ENCODE measurements around the gene NOTCH1. TPM values are rescaled to one million over a fixed set of nuclear protein-coding genes. Genes with fewer than 3 reads are reported as not detected.

Gene NOTCH1
- total RNA-seq, 1 experiment from 2014 or later = 95.6 TPM

DNA sequence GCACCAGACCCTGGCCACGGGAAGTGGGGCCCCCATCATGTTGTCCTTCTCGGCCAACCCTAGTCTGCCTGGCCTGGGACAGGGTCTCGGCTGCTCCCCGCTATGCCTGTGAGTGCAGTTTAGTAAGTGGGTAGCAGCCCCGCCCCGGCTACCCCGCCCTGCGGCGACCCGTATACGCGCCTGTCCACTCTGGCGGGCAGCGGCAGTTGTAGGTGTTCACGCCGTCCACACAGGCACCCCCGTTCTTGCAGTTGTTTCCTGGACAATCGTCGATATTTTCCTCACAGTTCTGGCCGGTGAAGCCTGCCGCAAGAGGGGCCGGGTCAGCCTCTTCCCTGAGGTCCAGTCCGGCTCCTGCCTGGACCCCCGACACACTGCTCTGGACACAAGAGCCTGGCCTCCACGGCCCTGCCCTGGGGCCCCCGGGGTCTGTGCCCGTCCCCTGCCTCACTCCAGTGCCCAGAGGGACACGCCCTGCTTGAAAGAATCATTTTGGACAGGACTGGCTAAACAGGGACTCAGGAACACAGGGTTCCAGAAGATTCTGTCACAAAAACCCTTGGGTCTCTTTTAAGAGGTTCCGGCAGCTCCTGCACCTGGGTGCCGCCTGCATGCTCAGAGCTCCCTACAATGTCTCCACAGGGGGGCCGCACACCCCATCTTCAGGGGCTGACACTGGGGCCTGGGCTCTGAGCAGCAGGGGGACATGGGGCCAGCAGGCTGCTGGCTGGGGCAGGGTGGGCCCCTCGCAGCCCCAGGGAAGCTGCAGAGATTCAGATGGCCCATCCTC lies 26.4 kb downstream of the NOTCH1 start:
- CTCF ChIA-PET = interaction anchor here (1.4 to 2.2 kb wide), 2 partner anchors 107 to 152 kb away, joined by 5 to 7 read pairs; no protein-coding TSS in a partner anchor
- Mint-ChIP-seq H3K27ac (no peak overlapping the region), H3K4me1 (no peaks in the 10 kb centered on the region), H3K36me3 (peaks cover 4% of the 10 kb centered on the region; the same call in 1 of the 2 replicates), H3K4me3 (no peak overlapping the region), H3K27me3 (ENCODE audit: low read depth) (no peaks in the 10 kb centered on the region), H3K9me3 (no peaks in the 10 kb centered on the region)
- 0 out of 2 replicates have a peak, but pooled peaks have one; percentile 34 for TF ChIP-seq ZNF423 (CRISPR knock-in tag; IDR thresholded peaks at IDR 0.05)
- TF ChIP-seq, protein P1, sequence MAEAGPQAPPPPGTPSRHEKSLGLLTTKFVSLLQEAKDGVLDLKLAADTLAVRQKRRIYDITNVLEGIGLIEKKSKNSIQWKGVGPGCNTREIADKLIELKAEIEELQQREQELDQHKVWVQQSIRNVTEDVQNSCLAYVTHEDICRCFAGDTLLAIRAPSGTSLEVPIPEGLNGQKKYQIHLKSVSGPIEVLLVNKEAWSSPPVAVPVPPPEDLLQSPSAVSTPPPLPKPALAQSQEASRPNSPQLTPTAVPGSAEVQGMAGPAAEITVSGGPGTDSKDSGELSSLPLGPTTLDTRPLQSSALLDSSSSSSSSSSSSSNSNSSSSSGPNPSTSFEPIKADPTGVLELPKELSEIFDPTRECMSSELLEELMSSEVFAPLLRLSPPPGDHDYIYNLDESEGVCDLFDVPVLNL (CRISPR knock-in tag; IDR thresholded peaks at IDR 0.05; ENCODE audit: borderline replicate concordance, low read depth) = no peak
- TF ChIP-seq ZBTB21 (CRISPR knock-in tag; IDR thresholded peaks at IDR 0.05; ENCODE audit: borderline replicate concordance) = no peak
- POLR2A ChIA-PET = no interaction called here
- ATAC-seq (no peak), DNase-seq (ENCODE audit: low spot score) (no peak)

DNA sequence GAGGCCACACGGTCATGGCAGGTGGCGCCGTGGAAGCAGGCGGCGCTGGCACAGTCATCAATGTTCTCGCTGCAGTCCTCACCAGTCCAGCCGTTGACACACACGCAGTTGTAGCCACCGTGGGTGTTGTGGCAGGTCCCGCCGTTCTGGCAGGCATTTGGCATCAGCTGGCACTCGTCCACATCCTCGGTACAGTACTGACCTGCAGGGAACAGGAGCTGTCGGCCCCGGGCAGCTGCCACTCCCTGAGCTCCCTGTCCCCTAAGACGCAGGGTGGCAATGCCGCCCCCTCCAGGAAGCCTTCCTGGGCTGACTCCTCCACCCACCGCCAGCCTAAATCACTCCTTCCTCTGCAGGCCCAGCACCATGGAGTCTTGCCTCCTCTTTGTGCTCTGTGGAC lies 27.2 kb downstream of the NOTCH1 start:
- CTCF ChIA-PET = no interaction called here
- Mint-ChIP-seq H3K4me3 (no peak overlapping the region), H3K36me3 (peaks cover 4% of the 10 kb centered on the region; the same call in 1 of the 2 replicates), H3K27ac (no peak overlapping the region), H3K4me1 (no peaks in the 10 kb centered on the region), H3K27me3 (ENCODE audit: low read depth) (no peaks in the 10 kb centered on the region), H3K9me3 (no peaks in the 10 kb centered on the region)
- ATAC-seq (no peak), DNase-seq (ENCODE audit: low spot score) (no peak)
- no peak for TF ChIP-seq TEAD1 (CRISPR knock-in tag; IDR thresholded peaks at IDR 0.05)
- TF ChIP-seq TP53 (CRISPR knock-in tag; IDR thresholded peaks at IDR 0.05) = no peak
- no peak for TF ChIP-seq OVOL2 (CRISPR knock-in tag; IDR thresholded peaks at IDR 0.05; ENCODE audit: borderline replicate concordance)
- TF ChIP-seq, protein P2, sequence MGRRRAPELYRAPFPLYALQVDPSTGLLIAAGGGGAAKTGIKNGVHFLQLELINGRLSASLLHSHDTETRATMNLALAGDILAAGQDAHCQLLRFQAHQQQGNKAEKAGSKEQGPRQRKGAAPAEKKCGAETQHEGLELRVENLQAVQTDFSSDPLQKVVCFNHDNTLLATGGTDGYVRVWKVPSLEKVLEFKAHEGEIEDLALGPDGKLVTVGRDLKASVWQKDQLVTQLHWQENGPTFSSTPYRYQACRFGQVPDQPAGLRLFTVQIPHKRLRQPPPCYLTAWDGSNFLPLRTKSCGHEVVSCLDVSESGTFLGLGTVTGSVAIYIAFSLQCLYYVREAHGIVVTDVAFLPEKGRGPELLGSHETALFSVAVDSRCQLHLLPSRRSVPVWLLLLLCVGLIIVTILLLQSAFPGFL (CRISPR knock-in tag; IDR thresholded peaks at IDR 0.05; ENCODE audit: borderline replicate concordance) = no peak
- no peak for TF ChIP-seq MXD4 (CRISPR knock-in tag; IDR thresholded peaks at IDR 0.05; ENCODE audit: borderline replicate concordance)
- no peak for TF ChIP-seq ZNF263 (CRISPR knock-in tag; IDR thresholded peaks at IDR 0.05; ENCODE audit: low read depth)
- TF ChIP-seq FOXJ3 (CRISPR knock-in tag; IDR thresholded peaks at IDR 0.05; ENCODE audit: borderline replicate concordance) = no peak
- TF ChIP-seq, protein P3, sequence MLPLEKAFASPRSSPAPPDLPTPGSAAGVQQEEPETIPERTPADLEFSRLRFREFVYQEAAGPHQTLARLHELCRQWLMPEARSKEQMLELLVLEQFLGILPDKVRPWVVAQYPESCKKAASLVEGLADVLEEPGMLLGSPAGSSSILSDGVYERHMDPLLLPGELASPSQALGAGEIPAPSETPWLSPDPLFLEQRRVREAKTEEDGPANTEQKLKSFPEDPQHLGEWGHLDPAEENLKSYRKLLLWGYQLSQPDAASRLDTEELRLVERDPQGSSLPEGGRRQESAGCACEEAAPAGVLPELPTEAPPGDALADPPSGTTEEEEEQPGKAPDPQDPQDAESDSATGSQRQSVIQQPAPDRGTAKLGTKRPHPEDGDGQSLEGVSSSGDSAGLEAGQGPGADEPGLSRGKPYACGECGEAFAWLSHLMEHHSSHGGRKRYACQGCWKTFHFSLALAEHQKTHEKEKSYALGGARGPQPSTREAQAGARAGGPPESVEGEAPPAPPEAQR (CRISPR knock-in tag; IDR thresholded peaks at IDR 0.05) = no peak
- TF ChIP-seq NFATC4 (CRISPR knock-in tag; IDR thresholded peaks at IDR 0.05) = no peak
- TF ChIP-seq JAZF1 (CRISPR knock-in tag; IDR thresholded peaks at IDR 0.05) = no peak
- TF ChIP-seq, protein P4, sequence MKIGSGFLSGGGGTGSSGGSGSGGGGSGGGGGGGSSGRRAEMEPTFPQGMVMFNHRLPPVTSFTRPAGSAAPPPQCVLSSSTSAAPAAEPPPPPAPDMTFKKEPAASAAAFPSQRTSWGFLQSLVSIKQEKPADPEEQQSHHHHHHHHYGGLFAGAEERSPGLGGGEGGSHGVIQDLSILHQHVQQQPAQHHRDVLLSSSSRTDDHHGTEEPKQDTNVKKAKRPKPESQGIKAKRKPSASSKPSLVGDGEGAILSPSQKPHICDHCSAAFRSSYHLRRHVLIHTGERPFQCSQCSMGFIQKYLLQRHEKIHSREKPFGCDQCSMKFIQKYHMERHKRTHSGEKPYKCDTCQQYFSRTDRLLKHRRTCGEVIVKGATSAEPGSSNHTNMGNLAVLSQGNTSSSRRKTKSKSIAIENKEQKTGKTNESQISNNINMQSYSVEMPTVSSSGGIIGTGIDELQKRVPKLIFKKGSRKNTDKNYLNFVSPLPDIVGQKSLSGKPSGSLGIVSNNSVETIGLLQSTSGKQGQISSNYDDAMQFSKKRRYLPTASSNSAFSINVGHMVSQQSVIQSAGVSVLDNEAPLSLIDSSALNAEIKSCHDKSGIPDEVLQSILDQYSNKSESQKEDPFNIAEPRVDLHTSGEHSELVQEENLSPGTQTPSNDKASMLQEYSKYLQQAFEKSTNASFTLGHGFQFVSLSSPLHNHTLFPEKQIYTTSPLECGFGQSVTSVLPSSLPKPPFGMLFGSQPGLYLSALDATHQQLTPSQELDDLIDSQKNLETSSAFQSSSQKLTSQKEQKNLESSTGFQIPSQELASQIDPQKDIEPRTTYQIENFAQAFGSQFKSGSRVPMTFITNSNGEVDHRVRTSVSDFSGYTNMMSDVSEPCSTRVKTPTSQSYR (CRISPR knock-in tag; IDR thresholded peaks at IDR 0.05) = no peak
- POLR2A ChIA-PET = no interaction called here

DNA sequence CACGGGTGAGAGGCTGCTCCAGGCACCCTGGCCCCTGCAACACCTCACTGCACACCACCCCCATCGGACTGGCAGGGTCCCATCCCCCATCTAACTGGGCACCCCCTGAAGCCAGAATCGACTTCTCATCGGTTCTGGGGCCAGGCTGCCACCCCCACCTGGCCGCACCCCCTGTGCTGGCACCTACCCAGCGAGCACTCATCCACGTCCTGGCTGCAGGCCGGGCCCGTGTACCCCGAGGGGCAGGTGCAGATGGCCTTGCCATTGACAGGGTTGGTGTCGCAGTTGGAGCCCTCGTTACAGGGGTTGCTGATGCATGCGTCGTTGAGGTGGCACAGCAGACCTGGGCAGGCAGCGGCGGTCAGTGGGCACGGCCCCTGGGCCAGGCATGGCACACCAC lies 27.9 kb downstream of the NOTCH1 start:
- no peaks in the 10 kb centered on the region for H3K27me3 Mint-ChIP-seq (ENCODE audit: low read depth)
- ChIA-PET CTCF (no interaction called here), POLR2A (no interaction called here)
- no peaks in the 10 kb centered on the region for H3K4me1 Mint-ChIP-seq
- peaks cover 7% of the 10 kb centered on the region for H3K36me3 Mint-ChIP-seq
- DNase-seq (ENCODE audit: low spot score) (no peak), ATAC-seq (no peak)
- no peak overlapping the region for H3K4me3 Mint-ChIP-seq
- H3K27ac Mint-ChIP-seq = no peak overlapping the region
- no peaks in the 10 kb centered on the region for H3K9me3 Mint-ChIP-seq
- TF ChIP-seq NFATC4 (CRISPR knock-in tag; IDR thresholded peaks at IDR 0.05) (no peak), NR3C1 (CRISPR knock-in tag; conservative IDR thresholded peaks at IDR 0.05; ENCODE audit: low read depth) (no peak), RORB (CRISPR knock-in tag; IDR thresholded peaks at IDR 0.05) (no peak), NFYB (CRISPR knock-in tag; conservative IDR thresholded peaks at IDR 0.05; ENCODE audit: low read depth) (no peak), CBFB (CRISPR knock-in tag; IDR thresholded peaks at IDR 0.05; ENCODE audit: low read depth) (no peak), IRF2 (CRISPR knock-in tag; IDR thresholded peaks at IDR 0.05; ENCODE audit: borderline replicate concordance, low read depth) (no peak), JUN (CRISPR knock-in tag; IDR thresholded peaks at IDR 0.05) (no peak), ATF1 (CRISPR knock-in tag; IDR thresholded peaks at IDR 0.05) (no peak)
- TF ChIP-seq, protein P5, sequence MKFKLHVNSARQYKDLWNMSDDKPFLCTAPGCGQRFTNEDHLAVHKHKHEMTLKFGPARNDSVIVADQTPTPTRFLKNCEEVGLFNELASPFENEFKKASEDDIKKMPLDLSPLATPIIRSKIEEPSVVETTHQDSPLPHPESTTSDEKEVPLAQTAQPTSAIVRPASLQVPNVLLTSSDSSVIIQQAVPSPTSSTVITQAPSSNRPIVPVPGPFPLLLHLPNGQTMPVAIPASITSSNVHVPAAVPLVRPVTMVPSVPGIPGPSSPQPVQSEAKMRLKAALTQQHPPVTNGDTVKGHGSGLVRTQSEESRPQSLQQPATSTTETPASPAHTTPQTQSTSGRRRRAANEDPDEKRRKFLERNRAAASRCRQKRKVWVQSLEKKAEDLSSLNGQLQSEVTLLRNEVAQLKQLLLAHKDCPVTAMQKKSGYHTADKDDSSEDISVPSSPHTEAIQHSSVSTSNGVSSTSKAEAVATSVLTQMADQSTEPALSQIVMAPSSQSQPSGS (CRISPR knock-in tag; IDR thresholded peaks at IDR 0.05; ENCODE audit: borderline replicate concordance, low read depth) = no peak
- TF ChIP-seq, protein P6, sequence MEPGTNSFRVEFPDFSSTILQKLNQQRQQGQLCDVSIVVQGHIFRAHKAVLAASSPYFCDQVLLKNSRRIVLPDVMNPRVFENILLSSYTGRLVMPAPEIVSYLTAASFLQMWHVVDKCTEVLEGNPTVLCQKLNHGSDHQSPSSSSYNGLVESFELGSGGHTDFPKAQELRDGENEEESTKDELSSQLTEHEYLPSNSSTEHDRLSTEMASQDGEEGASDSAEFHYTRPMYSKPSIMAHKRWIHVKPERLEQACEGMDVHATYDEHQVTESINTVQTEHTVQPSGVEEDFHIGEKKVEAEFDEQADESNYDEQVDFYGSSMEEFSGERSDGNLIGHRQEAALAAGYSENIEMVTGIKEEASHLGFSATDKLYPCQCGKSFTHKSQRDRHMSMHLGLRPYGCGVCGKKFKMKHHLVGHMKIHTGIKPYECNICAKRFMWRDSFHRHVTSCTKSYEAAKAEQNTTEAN (CRISPR knock-in tag; IDR thresholded peaks at IDR 0.05) = no peak

Measured in WTC11 (cell line).